GM18870 (cell line): Measurements from ENCODE around the gene C1QTNF9B.

Experiments used
- ATAC-seq: cut with Tn5 transposase; IDR thresholded peaks from one replicate; pipeline ENCODE4 v1.9.1; 2021; ENCODE audit warnings: moderate library complexity; ENCODE audit not compliant: unreplicated experiment

C1QTNF9B gene

GRCh38 chr13:23859904-23860303 is 37.4 kb downstream of the C1QTNF9B start:
- ATAC-seq, result no peak

DNA sequence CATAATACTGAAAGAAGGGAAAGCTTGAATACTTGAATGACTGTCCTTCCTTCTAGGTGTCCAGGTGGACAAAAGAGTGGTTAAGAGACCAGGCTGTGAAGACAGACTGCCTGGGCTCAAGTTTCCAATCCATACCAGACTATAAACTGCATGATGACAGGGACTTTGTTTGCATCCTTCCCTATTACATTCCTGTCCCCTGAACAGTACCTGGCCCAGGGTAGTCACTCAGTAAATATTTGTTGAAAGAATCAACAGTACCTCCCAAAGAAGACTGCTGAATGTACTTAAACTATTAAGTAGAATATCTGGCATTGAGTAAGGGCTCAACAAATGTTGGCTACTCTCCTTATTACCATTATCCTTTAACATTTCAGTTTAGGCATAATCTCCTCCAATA is 37.8 kb downstream of the C1QTNF9B start:
- no peak for ATAC-seq

- no peak for ATAC-seq
Measured at GRCh38 chr13:23858546-23858945, 38.8 kb downstream of the C1QTNF9B start.

GRCh38 chr13:23856008-23856750 is 41.1 kb downstream of the C1QTNF9B start:
- ATAC-seq, result no peak

- ATAC-seq, result no peak
Measured at GRCh38 chr13:23855360-23855759, 41.9 kb downstream of the C1QTNF9B start.

GRCh38 chr13:23852351-23852750 is 45.0 kb downstream of the C1QTNF9B start:
- no peak for ATAC-seq

- no peak for ATAC-seq
Measured at GRCh38 chr13:23851106-23851505, 46.2 kb downstream of the C1QTNF9B start.

DNA sequence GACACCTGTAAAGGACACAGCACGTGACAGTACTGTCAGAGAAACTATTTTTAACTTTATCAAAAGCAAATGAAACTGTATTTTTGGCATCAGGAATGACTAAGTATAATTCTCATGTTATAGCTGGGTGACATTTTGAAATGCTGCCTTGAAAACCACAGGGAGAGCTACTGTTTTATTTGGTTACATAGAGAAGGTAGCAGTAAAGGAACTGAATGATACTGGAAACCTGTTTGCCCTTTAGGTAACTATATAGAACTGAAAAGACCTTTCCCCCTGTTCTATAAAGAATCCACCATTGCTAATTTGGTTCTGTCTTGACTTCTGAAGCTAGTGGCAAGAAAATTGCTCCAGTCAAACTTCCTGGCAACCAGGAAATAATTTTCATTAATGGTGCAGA is 47.2 kb downstream of the C1QTNF9B start:
- no peak for ATAC-seq

GRCh38 chr13:23849670-23850069 is 47.6 kb downstream of the C1QTNF9B start:
- ATAC-seq, result no peak

DNA sequence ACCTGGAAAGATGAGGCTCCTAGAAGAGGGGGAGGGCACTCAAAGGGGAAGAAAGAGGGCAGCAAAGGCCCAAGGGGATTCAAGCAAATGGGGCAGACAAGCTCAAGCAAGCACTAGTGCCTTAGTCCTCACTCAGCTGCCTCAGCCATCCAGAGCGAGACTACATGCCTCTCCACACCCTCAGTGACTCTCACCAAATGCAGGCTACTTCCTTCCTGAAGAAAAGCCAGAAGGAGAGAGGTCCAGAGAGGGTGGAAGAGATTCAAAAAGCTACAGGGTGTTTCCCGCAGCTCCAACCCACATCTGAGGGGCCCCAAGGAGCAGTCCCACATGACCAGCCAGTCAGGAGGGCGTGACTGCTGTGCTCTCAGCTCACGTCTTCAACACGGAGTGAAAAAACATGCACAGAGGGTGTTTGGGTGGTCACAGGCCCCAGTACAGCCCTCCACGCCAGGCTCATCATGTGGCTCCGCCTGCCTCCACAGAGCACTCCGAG is 48.6 kb downstream of the C1QTNF9B start:
- no peak for ATAC-seq

- ATAC-seq, result no peak
Measured at GRCh38 chr13:23848019-23848418, 49.3 kb downstream of the C1QTNF9B start.

DNA sequence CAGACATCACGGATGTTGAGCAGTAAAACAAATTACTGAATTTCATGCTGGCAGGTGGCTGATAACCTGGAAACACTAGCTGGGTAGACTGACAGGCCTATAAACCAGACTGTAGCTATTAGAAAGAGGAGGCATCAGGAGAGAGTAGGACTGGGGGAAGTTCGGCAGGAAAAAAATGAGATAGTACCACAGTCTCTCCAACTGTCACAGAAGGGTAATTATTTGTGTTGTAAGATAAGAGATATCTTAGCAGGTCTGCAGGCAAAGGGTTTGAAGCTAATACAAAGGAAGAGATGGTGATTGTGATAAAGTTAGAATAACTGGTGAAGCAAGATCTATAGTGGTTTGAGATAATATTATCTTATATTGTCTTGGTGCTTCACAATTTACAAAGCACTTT is 49.8 kb downstream of the C1QTNF9B start:
- ATAC-seq, result no peak

DNA sequence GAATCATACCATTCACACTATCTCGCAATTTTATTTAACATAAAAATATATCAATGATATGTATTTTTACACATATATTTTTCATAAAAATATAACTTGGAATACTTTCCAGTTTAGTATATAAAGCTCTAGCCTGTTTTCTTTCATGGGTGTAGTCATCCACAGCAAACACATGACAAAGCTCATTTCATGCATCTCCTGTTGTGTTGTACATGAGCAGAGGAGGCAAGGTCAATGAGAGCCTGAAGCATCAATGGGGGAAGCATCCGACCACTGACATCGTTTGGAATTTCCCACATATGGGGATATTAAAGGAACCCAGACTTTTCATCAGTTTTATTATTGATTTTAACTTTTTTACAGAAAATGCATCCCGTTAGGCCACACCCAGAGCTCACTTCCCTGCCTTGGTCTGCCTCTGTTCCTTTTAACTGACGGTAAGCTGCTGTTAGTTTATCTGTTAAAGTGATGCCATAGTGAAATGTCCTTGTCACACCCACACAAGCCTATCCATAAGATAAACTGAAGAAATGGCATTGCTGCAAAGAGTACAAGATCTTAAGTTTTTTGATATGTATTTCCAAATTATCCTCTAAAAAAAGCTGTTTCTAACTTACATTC is 52.1 kb downstream of the C1QTNF9B start:
- no peak for ATAC-seq

DNA sequence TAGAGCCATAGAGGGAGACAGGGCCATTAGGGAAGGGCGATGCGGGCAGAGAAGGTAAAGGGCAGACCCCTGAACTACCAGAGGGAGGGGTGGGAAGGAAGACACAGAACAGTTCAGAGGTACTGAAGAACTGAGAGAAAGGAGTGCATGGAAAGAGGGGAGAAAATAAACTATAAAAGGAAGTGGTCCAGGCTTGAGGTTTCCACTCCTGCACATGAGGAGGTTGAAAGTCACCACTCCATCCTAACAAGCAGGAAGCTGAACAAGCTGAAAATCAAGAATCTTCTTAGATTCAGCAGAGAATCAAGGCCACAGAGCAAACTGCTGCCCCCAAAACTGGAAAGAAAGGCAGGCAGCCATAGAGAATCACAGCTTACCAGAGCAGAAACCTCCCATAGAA is 53.2 kb downstream of the C1QTNF9B start:
- no peak for ATAC-seq

DNA sequence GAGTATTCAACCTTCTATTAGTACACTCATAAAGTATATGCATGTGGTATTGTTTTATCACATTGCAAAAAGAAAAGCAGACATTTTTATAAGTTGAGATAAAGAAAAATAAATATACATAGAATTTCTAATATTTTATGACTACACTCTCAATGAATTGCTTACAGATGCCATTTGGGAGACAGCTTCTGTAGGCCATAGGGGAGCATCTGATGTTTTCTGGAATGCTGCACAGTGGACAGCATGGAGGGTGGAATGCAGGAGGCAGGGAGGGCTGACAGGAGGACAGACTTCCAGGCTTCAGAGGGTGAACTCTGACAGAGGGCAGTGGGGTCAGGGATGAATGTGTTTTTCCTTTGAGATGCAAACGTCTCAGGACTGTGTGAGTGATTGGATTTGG is 53.9 kb downstream of the C1QTNF9B start:
- no peak for ATAC-seq

- ATAC-seq, result no peak
Measured at GRCh38 chr13:23842406-23842805, 54.9 kb downstream of the C1QTNF9B start.
